BJ (cell line): Measurements from ENCODE around the gene ZNF746. TPM values are rescaled to one million over a fixed set of nuclear protein-coding genes. Genes with fewer than 3 reads are reported as not detected.

Experiments used
- CTCF ChIA-PET: fragments of 350-600 bp; formaldehyde crosslinking; extraction: SDS; loops from one replicate; lab custom pipeline; 2021; ENCODE audit warnings: antibody characterized with exemption, inconsistent platforms; lab: Yijun Ruan, JAX
- POLR2A ChIA-PET: fragments of 300-600 bp; sonication (Branson Sonifier 250); formaldehyde crosslinking; extraction: SDS; loops from one replicate; lab custom pipeline; 2021; ENCODE audit warnings: antibody characterized with exemption; lab: Charles Lee
- DNase-seq: peaks from one replicate; pipeline ENCODE4 v3.0.0-alpha.2; 2011; ENCODE audit warnings: low read depth
- H3K27me3 ChIP-seq: 2 replicates; pipeline ENCODE4 v1.6.0; 2011; ENCODE audit warnings: low read length; ENCODE audit not compliant: control insufficient read depth, insufficient read depth
- H3K36me3 ChIP-seq: 2 replicates; pipeline ENCODE4 v1.5.1; 2011; ENCODE audit warnings: low read length; ENCODE audit not compliant: control insufficient read depth, insufficient read depth
- H3K4me3 ChIP-seq: 2 replicates; pipeline ENCODE4 v1.5.1; 2011; ENCODE audit warnings: low read depth, mild to moderate bottlenecking, control low read depth, low read length
- CTCF ChIP-seq: IDR thresholded peaks from 2 replicates; pipeline ENCODE4 v1.5.1; 2011; ENCODE audit warnings: low read depth, mild to moderate bottlenecking, control low read depth, inconsistent platforms, low read length, moderate library complexity; ENCODE audit not compliant: insufficient read depth
- polyA plus RNA-seq: library from polyadenylated mRNA; depleted of rRNA; stranded (reverse); fragments of >200 nt; gene quantifications from 2 replicates; pipeline ENCODE4 v1.2.3, GENCODE V29; 2011

ZNF746 gene
- polyA plus RNA-seq, 1 experiment: 5.4 TPM

GRCh38 chr7:149493366-149493765 is 4.2 kb downstream of the ZNF746 start:
- ChIA-PET CTCF (no interaction called here), POLR2A (no interaction called here)
- H3K4me3 ChIP-seq: no peak overlapping the region
- H3K36me3 ChIP-seq: peaks cover 31% of the 10 kb centered on the region
- DNase-seq: no peak
- no peaks in the 10 kb centered on the region for H3K27me3 ChIP-seq
- no peak for TF ChIP-seq CTCF

- Histone ChIP-seq H3K4me3 (no peak overlapping the region), H3K27me3 (no peaks in the 10 kb centered on the region), H3K36me3 (peaks cover 36% of the 10 kb centered on the region)
- TF ChIP-seq CTCF: no peak
- POLR2A ChIA-PET: no interaction called here
- CTCF ChIA-PET: no interaction called here
- DNase-seq: no peak
These were observed 7.4 kb downstream of the ZNF746 start for GRCh38 chr7:149490083-149490760.

GRCh38 chr7:149489391-149490024 is 8.1 kb downstream of the ZNF746 start:
- peak; percentile 20; the same call in 1 of the 2 replicates for TF ChIP-seq CTCF
- no peak for DNase-seq
- Histone ChIP-seq H3K4me3 (no peak overlapping the region), H3K27me3 (no peaks in the 10 kb centered on the region), H3K36me3 (peaks cover 36% of the 10 kb centered on the region)
- POLR2A ChIA-PET: no interaction called here
- CTCF ChIA-PET: interaction anchor here (1.0 kb wide), 1 partner anchor 9 kb away, joined by 8 read pairs; no protein-coding TSS in a partner anchor

- no peak for TF ChIP-seq CTCF
- no peaks in the 10 kb centered on the region for H3K27me3 ChIP-seq
- POLR2A ChIA-PET: no interaction called here
- H3K36me3 ChIP-seq: peaks cover 21% of the 10 kb centered on the region
- CTCF ChIA-PET: interaction anchor here (0.9 to 1.4 kb wide), 4 partner anchors 9 to 56 kb away, joined by 3 to 8 read pairs (median 4); no protein-coding TSS in a partner anchor
- DNase-seq: no peak
- no peak overlapping the region for H3K4me3 ChIP-seq
These were observed 18.0 kb downstream of the ZNF746 start for GRCh38 chr7:149479568-149479967.

GRCh38 chr7:149478754-149479153 is 18.9 kb downstream of the ZNF746 start:
- no peak for TF ChIP-seq CTCF
- POLR2A ChIA-PET: no interaction called here
- no peaks in the 10 kb centered on the region for H3K27me3 ChIP-seq
- H3K4me3 ChIP-seq: no peak overlapping the region
- H3K36me3 ChIP-seq: peaks cover 25% of the 10 kb centered on the region
- no peak for DNase-seq
- CTCF ChIA-PET: interaction anchor here (1.4 kb wide), 1 partner anchor 55 kb away, joined by 3 read pairs; no protein-coding TSS in a partner anchor
